Activated CD4-positive, alpha-beta T cell treated with anti-CD3 and anti-CD28 coated beads, Interleukin-2, amount 50 U/mL, for 16 hours (primary cell): ENCODE measurements around the gene GSTT2B.
"Not testable (repeated sequence)": the region's sequence is repeated elsewhere in the genome, so short reads cannot be mapped to it uniquely, and the experiment has no call there.

Experiments used
- DNase-seq: peaks from one replicate; pipeline ENCODE4 v3.0.0-alpha.2; 2020

Gene GSTT2B, protein sequence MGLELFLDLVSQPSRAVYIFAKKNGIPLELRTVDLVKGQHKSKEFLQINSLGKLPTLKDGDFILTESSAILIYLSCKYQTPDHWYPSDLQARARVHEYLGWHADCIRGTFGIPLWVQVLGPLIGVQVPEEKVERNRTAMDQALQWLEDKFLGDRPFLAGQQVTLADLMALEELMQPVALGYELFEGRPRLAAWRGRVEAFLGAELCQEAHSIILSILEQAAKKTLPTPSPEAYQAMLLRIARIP

DNA sequence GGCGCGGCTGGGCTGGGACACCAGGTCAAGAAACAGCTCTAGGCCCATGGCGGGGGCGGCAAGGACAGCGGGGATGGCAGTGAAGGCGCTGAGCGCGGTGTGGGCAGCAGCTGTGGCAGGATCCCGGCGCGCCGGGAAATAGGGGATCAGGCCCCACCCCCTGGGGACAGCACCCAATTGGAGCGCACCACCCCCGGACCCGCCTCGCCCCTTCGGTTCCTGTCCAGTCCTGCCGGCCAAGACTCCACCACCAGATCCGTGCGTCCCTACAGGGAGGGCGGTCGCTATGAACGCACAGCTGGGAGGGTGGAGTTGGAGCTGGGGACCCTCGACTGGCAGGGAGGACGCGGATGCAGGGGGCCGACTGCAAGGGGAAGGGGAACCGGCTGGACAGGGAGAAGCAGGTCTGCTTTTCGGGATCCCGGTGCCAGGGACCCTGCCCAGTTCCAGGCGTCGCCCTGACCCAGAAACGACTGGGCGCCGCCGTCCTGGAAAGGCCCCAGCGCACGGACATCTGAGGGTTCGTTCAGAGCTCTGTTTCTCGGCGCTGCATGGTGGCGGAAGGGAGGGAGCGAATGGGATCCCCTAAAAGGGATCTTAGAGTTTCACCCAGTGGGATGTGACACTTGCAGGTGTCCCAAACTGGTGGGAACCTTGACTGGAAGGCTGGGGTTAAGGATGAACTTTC lies at the start of gene GSTT2B:
Gene GSTT2B (minus strand): TSS at position 112 of the 688 bp plus-strand sequence. CDS start 64 bp downstream, at position 48.
- DNase-seq: not testable (repeated sequence)

DNA sequence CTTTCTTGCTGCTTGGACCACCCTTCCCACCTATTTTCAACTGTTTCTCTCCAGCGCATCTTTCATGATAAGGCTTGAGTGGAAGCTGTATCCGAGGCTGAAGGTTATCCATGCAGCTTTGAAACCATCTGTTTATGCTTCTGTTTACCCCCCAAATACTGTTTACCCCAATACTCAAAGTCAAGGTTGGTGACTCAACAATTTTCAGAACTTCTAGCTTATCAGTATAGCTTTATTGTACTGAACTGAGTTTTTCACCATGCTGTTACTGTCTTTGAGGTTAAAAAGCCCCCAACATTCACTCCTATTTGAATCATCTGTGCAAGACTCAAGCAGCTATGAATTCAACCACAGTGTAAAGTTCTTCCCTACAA lies 49.0 kb upstream of the GSTT2B start:
- DNase-seq: no peak

DNA sequence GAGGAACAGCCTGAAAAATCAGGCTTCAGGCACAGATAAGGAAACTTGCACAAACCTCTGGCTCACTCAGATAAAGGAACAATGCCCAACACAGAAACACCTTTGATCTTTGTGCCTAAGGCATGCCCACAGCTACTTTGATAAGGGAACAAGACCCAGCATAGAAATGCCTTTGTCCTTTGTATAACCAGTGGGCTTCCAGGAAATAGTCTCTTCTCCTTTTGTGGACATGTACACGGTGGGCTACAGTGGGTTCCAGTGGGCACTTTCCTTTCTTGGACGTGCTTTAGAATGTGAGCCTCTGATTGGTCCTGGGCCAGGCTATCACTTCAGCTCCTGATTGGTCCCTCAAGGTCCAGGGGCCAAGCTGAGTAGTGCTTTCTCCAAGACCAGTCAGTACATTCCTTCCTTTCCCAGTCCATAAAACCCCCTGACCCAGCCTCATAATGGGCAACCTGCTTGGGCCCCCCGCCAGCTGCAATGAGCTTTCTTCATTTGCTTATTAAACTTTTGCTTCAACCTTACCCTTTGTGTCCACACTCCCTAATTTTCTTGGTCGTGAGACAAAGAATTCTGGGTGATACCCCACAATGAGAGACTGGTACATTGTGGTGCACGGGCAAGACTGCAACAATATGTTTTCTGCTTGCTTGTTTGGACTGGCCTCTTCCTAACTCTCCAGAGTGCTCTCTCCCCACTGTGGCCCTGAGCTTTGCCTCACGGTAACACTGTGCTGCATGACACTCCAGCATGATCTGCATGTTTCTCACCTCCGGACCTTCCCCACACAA lies 48.4 kb upstream of the GSTT2B start:
- DNase-seq: no peak

DNA sequence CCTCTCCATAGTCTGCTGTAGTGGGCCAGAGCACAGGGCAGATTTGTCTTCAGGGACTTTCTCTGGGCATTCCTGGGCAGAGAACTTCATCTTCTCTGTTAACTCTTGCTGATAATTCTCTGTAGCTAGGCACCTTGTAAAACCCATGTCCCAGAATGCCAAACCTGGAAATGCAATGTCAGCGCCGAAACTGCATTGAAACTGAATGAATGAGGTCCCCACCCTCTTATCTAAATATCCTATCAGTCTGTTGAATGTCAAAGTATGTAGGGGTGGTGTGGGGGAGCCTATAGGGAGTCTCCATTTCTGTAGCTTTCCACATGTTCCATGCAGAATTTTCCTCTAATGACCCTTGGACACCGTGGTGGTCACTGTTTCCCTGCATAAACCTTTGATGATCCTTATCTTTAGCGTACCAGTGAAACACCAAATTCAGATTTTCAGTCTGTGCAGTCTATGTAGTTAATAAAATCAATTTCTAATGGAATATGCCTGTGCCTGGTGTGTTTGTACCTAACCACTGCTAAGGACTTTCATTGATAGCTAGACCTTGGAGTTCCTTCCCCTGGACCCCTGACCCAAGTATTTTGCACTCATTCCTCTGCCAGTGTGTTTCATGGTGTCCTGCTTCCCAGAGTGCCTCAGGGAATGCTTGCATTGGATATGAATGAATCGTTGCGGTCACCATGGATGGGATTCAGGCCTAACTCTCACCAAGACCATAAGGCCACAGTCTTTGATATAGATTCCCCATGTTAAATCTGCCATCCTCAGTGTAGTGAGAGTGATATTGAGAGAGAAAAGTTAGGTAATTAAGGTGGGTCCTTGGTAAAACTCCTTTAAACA lies 47.6 kb upstream of the GSTT2B start:
- DNase-seq: no peak

DNA sequence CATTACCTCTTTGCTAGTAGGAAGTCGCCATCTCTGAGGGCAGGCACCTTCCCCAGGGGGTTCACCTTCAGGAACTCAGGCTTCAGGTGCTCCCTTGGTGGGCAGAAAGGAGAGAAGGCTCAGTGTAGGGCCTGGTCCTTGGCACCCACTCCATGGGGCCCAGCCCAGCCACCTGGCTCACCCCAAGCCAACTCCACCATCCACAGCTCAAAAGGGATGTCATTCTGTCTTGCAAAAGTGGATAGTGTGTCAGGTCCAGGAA lies 47.0 kb upstream of the GSTT2B start:
- no peak for DNase-seq

DNA sequence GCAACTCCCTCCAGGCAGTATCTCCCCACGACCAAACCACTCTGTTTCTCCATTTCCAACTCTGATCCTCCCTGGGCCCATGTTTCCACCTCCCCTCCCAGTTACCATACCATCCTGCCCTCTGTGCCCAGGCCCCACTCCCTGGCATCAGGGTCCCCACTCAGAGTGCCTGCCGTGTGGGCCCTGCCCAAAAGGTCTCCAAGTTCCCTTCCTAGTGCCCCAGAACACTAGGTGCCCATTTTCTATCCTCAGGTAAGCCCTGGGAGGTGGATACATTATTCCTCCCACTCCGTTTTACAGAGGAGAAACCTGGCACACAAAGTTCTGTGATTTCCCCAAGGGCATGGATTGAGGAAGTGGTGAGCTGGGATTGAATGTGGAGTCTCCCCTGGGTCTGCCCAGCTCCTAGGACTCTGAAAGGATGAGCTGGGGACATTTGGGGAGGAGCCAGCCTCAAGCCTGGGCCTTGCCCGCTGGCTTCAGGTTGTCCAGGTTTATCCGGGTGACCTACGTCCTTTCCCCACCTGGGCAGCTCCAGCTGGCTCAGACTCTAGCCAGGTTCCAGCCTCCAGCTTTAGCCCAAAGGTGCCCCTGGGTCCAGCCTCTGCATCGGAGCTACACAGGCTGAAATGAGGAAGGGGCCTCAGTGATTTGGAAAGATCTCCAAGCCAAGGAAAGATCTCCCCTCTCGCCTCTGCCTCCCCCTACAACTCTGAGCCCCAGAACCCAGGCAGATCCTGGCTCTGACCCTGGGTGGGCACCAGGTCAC lies 46.4 kb upstream of the GSTT2B start:
- no peak for DNase-seq

DNA sequence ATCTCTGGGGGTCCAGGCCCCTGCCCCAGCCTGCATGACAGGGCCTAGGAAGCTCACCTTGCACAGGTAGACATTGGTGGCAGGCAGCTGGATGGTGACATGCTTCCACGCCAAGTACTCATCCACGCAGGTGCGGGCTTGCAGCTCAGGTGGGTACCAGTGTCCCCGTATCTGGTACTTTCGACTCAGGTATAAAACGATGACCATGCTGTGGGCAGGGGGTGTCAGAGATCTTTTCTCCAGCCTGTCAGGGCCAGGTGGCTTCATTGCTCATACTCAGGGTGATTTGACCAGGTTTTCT lies 45.9 kb upstream of the GSTT2B start:
- no peak for DNase-seq

DNA sequence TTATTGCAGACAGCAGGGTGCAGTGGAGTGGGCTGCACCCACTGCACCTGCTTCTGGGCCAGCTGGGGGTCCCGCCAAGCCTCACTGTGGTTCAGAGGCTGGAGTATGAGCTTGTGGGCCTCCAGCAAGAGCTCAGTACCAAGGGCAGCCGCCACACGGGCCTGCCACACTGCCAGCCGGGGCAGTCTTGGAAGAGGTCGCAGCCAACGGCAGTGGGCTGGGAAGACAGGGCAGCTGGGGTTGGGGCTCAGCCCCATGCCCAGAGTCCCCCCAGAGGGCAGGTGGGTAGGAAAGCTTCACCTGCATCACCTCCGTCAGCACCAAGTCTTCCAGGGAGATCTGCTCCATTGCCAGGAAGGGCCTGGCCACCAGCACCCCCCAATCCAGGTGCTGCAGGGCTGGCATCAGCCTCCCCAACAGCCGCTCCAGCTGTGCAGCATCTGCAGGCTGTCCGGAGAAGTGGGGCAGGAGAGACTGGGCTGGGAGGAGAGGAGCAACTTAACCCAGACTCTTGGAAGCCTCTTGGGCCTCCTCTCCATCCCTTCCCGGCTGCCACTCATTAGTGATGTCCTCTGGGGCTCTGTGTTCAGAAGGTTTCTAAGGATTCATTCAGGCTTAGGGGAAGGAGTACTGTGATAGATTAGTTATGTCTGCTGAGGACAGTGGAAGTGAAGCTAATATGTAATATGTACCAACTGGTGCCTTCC lies 45.4 kb upstream of the GSTT2B start:
- no peak for DNase-seq

DNA sequence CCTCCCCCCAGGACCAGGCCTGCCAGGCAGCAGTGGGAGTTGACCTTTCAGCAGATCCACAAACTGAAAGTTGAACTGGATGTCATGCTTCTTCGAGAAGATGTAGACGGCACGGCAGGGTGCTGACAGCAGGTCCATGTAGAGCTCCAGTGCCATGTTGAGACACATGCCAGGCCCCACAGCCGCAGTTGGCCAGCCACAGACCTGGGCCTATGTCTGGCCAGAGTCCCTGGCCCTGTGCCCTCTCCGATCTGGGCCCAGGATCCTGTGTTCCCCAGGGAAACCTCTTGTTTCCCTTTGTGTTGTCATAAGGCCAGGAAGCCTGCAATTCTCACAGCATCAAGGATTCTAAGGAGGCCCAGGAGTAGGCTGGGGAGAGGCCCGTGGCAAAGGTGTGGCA lies 44.2 kb upstream of the GSTT2B start, which contains the start of gene GSTT4:
Gene GSTT4 (minus strand): TSS at position 253 of the 400 bp plus-strand sequence. CDS start 97 bp downstream, at position 156.
- no peak for DNase-seq

DNA sequence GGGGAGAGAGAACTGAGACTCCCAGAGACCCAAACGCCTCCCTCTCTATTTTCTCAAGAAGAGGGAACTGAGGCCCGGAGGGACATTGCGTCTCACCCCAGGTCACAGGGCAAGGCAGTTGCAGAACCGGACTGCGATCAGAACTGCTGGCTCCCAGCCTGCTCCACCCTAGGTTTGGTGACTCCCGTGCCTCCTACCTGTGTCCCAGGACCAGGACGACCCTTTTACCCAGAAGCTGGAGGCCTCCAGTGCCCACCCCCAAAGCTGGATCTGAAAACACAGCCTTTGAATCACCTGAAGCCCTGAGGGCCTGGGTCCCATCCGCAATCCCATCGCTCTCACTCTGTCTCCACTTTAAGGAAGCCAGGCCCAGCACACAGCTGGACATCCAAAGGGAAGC lies 42.9 kb upstream of the GSTT2B start:
- DNase-seq: no peak

DNA sequence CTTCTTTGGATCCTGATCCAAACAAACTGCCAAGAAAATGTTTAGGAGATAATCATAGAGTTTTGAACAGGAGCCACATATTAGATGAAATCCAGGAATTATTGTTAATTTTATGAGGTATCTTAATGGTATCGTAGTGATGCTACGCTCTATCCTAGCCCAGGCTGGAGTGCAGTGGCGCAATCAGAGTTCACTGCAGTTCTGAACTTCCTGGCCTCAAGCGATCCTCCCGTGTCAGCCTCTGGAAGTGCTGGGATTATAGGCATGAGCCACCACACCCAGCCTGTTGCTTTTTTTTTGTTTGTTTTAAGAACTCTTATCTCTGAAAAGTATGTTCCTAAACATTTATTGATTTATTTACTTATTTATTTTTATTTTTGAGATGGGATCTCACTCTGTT lies 41.9 kb upstream of the GSTT2B start:
- no peak for DNase-seq

DNA sequence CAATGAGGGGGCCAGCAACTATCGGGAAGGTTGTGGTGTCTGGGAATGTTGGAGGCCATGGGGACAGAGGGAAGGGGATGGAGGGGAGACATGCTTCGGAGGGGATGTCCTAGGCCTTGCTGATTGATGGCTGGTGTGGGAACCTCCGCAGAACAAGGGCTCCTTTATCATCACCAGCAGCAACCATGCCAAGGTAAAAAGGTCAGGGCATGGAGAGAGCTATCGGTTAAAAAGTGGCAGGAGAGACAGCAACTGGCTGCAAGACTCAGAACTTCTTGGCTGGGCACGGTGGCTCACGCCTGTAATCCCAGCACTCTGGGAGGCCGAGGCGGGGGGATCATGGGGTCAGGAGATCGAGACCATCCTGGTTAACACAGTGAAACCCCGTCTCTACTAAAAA lies 41.3 kb upstream of the GSTT2B start:
- DNase-seq: no peak

DNA sequence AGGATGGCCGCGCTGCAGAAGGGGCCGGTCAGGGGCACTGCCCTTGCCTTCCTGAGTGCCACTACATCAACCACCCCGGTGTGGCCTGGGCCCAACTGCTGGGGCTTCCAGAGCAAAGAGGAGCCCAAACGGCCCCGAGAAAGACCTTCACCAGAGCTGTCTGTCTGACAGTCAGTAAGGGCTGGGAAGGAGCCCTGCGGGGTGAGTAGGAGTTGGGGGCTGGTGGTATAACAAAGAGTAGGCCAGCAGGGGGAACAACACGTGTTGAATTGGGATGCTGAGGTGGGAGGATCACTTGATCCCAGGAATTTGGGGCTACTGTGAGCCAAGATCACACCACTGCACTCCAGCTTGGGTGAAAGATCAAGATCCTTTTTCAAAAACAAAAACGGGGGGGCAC lies 40.3 kb upstream of the GSTT2B start:
- no peak for DNase-seq

DNA sequence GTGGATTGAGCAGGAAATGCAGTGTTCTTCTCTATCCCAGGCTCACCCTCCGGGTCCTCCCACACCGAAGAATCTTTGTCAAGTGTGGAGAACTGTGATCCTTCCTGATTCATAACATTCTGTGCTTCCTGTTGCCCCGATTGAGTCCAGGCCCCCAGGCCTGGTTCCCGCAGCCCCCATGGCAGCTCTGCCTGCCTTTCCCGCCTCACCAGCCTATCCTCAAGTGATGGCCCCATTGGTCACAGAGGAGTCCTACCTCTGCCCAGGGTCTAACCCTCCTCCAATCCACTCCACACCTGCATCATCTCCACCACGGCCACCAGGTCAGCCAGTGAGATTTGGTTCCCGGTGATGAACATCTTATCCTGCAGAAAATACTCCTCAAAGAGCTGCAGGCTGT lies 38.8 kb upstream of the GSTT2B start:
- not testable (repeated sequence) for DNase-seq

DNA sequence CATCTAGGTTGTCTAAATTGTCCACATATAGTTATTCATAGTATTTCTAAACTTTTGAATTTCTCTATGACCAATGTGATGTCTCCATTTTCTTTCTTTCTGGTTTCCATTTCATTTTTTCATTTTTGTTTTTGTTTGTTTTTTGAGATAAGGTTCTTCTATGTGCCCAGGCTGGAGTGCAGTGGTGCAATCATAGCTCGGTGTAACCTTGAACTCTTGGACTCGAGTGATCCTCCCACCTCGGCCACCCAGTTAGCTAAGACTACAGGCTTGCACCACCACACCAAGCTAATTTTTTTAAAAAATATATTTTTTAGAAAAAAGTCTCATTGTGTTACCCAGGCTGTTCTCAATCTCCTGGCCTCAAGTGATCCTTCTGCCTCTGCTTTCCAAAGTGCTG lies 36.1 kb upstream of the GSTT2B start:
- no peak for DNase-seq

DNA sequence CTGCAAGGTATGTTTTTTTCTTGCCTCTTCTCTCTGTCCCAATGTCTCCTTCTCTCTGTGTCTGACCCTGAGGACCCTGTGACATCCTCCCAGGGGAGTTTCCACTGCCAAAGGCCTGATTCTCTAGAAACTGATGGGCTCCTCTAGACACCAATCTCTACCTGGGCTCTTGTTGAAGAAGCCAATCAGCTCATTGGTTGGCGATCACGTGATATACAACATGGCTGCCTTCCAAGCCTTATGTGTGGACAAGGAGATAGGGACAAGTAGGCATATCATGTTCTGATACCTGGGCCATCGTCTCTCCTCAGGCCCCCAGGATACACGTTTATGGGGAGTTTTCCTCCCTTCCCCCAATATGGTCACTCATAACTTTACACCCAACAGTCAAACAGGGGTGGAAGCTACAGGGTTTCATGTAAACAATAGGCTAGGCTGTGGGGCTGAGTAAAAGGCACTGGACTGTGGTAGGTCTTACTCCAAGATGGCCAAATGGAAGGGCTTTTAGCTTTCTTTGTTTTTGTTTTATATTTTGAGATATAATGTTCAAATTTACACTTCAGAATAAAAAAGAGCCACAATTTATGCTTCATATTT lies 32.7 kb upstream of the GSTT2B start:
- DNase-seq: not testable (repeated sequence)

DNA sequence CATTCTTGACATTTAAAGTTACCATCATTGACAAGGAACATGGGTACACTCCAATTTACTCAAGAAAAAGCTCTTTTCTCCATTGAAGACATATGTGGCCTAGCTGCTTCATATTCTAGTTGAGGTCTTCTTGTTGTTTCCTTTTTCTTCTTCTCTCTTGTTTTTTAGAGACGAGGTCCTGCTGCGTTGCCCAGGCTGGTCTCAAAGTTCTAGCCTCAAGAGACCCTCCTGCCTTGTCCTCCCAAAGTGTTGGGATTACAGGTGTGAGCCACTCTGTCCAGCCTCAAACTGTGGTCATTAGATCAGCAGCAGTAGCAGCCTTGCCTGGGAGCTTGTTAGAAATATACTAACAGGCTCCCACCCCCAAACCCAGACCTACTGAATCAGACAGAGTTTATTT lies 32.1 kb upstream of the GSTT2B start:
- DNase-seq: not testable (repeated sequence)

DNA sequence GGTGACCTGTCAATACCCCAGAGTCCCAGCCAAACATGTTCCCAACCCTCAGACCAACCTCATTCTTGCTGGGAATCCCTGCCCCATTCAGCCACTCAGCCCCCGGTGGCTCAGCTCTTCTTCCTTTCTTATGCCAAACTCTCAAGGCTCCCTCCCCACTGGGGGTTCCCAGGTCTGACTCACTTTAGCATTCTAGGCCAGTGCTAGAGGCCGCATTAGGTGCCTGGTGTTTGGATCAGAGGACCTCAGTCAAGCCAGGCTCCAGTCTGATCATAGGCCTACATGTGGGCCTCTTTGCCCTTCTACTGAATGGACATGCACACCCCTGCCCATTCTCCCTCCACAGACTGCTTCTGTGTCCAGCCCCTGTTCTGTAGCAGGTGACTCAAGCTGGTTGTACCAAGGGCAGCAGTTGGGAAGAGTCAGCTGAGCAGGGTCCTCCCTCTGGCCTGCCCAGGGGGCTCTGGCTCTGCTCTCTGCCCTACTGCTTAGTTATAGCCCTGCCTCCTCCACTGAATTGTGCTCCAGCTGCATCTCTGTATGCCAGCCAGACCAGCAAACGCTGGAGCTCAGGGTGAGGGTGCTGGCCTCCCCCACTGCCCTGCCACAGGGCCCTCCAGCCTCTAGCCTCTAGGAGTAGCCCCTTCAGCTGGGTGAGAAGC lies 28.7 kb upstream of the GSTT2B start:
- DNase-seq: not testable (repeated sequence)

DNA sequence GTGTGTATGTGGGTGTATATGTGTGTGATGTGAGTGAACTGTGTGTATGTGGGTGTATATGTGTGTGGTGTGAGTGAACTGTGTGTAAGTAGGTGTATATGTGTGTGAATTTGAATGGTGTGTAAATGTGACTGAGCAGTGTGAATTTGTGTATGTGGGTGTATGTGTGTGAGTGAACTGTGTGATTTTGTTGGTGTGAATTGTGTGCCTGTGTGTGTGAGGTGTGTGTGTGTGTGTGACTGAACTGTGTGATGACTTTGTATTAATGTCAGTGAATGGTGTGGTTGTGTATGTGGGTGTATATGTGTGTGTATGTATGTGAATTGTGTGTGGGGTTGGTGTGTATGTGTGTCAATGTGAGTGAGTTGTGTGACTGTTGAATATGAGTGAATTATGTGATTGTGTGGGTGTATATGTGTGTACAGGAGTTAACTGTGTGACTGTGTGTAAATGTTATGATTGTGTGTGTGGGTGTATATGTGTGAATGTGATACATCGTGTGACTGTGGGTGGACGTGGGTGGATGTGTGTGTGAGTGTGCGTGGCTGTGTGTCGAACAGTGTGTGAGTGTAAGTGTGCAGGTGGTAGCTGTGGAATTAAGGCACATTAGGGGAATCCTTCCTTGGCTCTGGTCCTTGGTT lies 25.7 kb upstream of the GSTT2B start:
- DNase-seq: not testable (repeated sequence)

DNA sequence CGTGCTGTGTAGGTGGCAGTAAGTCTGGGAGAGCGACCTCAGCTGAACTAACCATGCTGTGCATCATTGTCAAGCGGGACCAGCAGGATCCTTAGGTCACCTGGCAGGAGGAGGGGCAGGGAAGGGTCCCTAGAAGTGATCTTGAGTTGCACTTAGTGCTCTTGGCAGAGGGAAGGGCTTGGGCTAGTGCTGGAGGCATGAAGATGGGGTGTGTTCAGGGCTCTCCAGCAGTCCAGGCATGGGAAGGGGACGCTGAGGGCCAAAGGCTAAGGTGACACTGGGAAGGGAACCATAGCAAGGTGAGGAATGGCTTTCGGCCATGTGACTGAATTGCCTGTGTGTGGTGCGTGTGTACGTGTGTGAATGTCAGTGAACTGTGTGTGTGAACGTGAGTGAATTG lies 25.1 kb upstream of the GSTT2B start:
- not testable (repeated sequence) for DNase-seq
